Heart left ventricle (tissue), 16 donors: Measurements from ENCODE around the gene LMF2. TPM values are rescaled to one million over a fixed set of nuclear protein-coding genes. Genes with fewer than 3 reads are reported as not detected.

Experiments used
- ATAC-seq, 4 donors: fragments of 200-7000 bp; cut with Tn5 transposase; one replicate each; pipeline ENCODE4 v1.9.1; 2020 to 2022; ENCODE audit warnings: moderate library complexity in 4 of 4, mild to moderate bottlenecking in 3 of 4, moderate number of reproducible peaks in 1 of 4
- DNase-seq, 5 donors: peaks; one replicate each; pipeline ENCODE4 v3.0.0-alpha.2; 2020
- H3K27ac ChIP-seq, 12 donors: fragments of 200-600 bp; sonication (generic) in 4 of 12; one replicate each; pipeline versions ENCODE4 v1.5.0 to v1.8.0; 2016 to 2022; ENCODE audit warnings: mild to moderate bottlenecking in 2 of 12
- H3K27me3 ChIP-seq, 9 donors: fragments of 200-600 bp; sonication (generic) in 2 of 9; one replicate each; pipeline versions ENCODE4 v1.5.1 to v1.8.0; 2016 to 2022; ENCODE audit warnings: mild to moderate bottlenecking in 3 of 9
- H3K36me3 ChIP-seq, 9 donors: fragments of 200-600 bp; sonication (generic) in 2 of 9; one replicate each; pipeline versions ENCODE4 v1.5.0 to v1.8.0; 2018 to 2022; ENCODE audit warnings: mild to moderate bottlenecking in 2 of 9
- H3K4me1 ChIP-seq, 12 donors: fragments of 200-600 bp; sonication (generic) in 4 of 12; one replicate each; pipeline versions ENCODE4 v1.5.0 to v1.8.0; 2016 to 2022; ENCODE audit warnings: mild to moderate bottlenecking in 3 of 12
- H3K4me3 ChIP-seq, 12 donors: fragments of 200-600 bp; sonication (generic) in 4 of 12; one replicate each; pipeline versions ENCODE4 v1.5.0 to v1.8.0; 2017 to 2022; ENCODE audit warnings: mild to moderate bottlenecking in 9 of 12, moderate library complexity in 4 of 12
- H3K9me3 ChIP-seq, 12 donors: fragments of 200-600 bp; sonication (generic) in 4 of 12; one replicate each; pipeline versions ENCODE4 v1.5.0 to v1.8.0; 2016 to 2022; ENCODE audit warnings: mild to moderate bottlenecking in 1 of 12
- POLR2A ChIP-seq, 2 donors: fragments of 450-650 bp; IDR thresholded peaks; one replicate each; pipeline ENCODE4 v1.6.1; 2017; ENCODE audit warnings: antibody characterized with exemption in 2 of 2, mild to moderate bottlenecking in 2 of 2, moderate library complexity in 2 of 2
- WGBS, 4 donors: extraction: QIAGEN DNeasy Blood & Tissue Kit in 2 of 4; methylation state at CpG; one replicate each; pipeline versions ENCODE4 v1.1.5 to v1.1.7; 2013 to 2018; 5-methylcytosine and 5-hydroxymethylcytosine counted together
- intact Hi-C, 10 donors: fragments of 100-400 bp; cut with DNase I; formaldehyde crosslinking; loops; one replicate each; pipeline versions ENCODE4 v1.11.1 to v1.14.2; 2022
- polyA plus RNA-seq, 2 donors: library from polyadenylated mRNA; stranded (reverse); fragments of 200-250 nt; gene quantifications; one replicate each; pipeline ENCODE4 v1.2.3, GENCODE V29; 2013
- total RNA-seq, 9 donors: library from RNA; depleted of rRNA in 2 of 9; stranded (reverse); fragments of >200 nt in 2 of 9; fragmentation: NEBNext Ultra II Directional in 3 of 9; extraction: Animal tissue kit (Norgen Biotek cat#: 25700) in 3 of 9; gene quantifications; one replicate each; pipeline versions ENCODE4 v1.1.0 to v1.2.4, GENCODE V29; 2016 to 2023
- TF ChIP-seq, protein P1 (sequence below), 12 donors: fragments of 200-600 bp; sonication (generic) in 4 of 12; IDR thresholded peaks; one replicate each; pipeline versions ENCODE4 v1.5.0 to v1.8.0; 2018 to 2022; ENCODE audit warnings: antibody characterized with exemption in 12 of 12, mild to moderate bottlenecking in 5 of 12
- donor health status: ischemic (EF 13 %, LVEDD 7.1; RV severe dilation, severe dysfunction).
- donor health status: healthy with polysubstance abuse.
- donor health status: DM: no; HTN: yes; CAD: no.
- donor health status: DM: no; HTN: no; CAD: no.
- donor health status: ischemic (EF 25% LVEDD 6.9; RV normal size, moderate dysfunction).
- donor health status: ischemic (EF 25% LVEDD 5.7; RV mildly dilated, moderate dysfunction).
- donor health status: healthy.
- donor health status: DM: yes; HTN: yes; CAD: no.
- donor health status: ischemic (EF 35%, LVEDD 5.7; RV mildly dilated, moderate dysfunction).
- donor health status: nonischemic (EF 11% LVEDD 7.7; RV severe dilation, severe dysfunction).
- donor health status: DM: yes; HTN: yes; CAD: no.
- donor health status: PGD.
- donor health status: ischemic (EF 29% LVEDD 5.4; RV normal size, mild dysfunction).
- donor health status: nonischemic (EF 23%, LVEDD 6.1; RV moderate dilation, normal function).

LMF2 gene
- total and polyA plus RNA-seq, 11 donors: 20.9 to 46.5 (median 32.1) TPM

- intact Hi-C loops: loop anchor here in 1 of 10 donors (10.0 kb wide), 1 partner anchor 235 kb away; no protein-coding TSS in a partner anchor
- no peak overlapping the region for H3K27ac ChIP-seq
- DNase-seq (no peak), ATAC-seq (no peak)
- no peaks in the 10 kb centered on the region for H3K27me3 ChIP-seq
- H3K9me3 ChIP-seq: no peaks in the 10 kb centered on the region
- no peak overlapping the region for H3K4me3 ChIP-seq
- WGBS, 4 donors: 92 to 95% (median 95%) methylated on average over 20 to 41 of the region's 41 CpGs
- TF ChIP-seq, protein P1, sequence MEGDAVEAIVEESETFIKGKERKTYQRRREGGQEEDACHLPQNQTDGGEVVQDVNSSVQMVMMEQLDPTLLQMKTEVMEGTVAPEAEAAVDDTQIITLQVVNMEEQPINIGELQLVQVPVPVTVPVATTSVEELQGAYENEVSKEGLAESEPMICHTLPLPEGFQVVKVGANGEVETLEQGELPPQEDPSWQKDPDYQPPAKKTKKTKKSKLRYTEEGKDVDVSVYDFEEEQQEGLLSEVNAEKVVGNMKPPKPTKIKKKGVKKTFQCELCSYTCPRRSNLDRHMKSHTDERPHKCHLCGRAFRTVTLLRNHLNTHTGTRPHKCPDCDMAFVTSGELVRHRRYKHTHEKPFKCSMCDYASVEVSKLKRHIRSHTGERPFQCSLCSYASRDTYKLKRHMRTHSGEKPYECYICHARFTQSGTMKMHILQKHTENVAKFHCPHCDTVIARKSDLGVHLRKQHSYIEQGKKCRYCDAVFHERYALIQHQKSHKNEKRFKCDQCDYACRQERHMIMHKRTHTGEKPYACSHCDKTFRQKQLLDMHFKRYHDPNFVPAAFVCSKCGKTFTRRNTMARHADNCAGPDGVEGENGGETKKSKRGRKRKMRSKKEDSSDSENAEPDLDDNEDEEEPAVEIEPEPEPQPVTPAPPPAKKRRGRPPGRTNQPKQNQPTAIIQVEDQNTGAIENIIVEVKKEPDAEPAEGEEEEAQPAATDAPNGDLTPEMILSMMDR (IDR thresholded peaks at IDR 0.05): no peak
- TF ChIP-seq POLR2A (IDR thresholded peaks at IDR 0.05): no peak
- no peaks in the 10 kb centered on the region for H3K4me1 ChIP-seq
- peaks cover 4 to 99% (median 95%) of the 10 kb centered on the region in 9 donors for H3K36me3 ChIP-seq
Measured at GRCh38 chr22:50459496-50460140, 47.9 kb downstream of the LMF2 start.

GRCh38 chr22:50459016-50459415 lies 48.5 kb downstream of the LMF2 start:
- peaks cover 3 to 99% (median 95%) of the 10 kb centered on the region in 9 donors for H3K36me3 ChIP-seq
- H3K9me3 ChIP-seq: no peaks in the 10 kb centered on the region
- no peaks in the 10 kb centered on the region for H3K27me3 ChIP-seq
- DNase-seq: no peak
- no peak for ATAC-seq
- WGBS, 4 donors: 90 to 93% (median 92%) methylated on average over 21 to 22 of the region's 22 CpGs
- H3K27ac ChIP-seq: no peak overlapping the region
- TF ChIP-seq, protein P1 (IDR thresholded peaks at IDR 0.05): no peak
- no peak for TF ChIP-seq POLR2A (IDR thresholded peaks at IDR 0.05)
- H3K4me1 ChIP-seq: no peaks in the 10 kb centered on the region
- no peak overlapping the region for H3K4me3 ChIP-seq
- intact Hi-C loops: no loop called here

DNA sequence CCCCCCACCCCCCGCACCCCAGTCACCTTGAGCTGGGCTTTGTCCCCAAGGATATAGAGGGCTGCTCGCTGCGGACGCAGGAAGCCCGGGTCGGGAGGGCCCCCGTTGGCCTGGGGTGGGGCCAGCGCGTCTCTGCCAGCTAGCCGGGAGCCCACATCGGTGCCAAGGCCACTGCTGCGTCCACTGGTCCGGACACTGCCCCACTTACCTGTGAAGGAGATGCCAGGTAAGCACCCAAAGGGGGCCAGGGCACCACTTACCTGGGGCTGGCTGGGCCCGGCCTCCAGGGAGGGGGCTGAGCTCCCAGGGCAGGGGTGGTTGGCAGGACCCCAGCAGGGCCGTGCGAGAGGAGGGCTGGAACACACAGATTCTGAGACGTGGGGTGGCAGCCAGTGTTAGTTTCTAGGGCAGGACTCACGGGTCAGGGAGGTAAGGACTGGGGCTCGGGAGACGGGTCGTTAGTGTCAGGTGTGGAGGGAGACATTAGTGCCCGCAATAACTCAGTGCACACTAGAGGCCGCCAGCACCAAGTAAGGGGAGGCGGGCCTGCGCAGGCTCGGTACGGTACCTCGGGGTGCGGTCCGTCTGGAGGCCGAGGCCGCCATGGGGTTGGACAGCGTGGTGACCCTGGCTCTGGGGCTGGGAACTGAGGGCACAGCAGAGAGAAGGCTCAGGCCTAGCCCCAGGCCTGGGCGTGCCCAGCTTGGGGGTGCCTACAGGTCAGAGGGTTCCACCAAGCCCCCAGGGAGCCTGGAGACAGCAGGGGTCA lies 50.9 kb downstream of the LMF2 start:
- TF ChIP-seq POLR2A (IDR thresholded peaks at IDR 0.05): no peak
- TF ChIP-seq, protein P1 (IDR thresholded peaks at IDR 0.05): no peak
- no peak for ATAC-seq
- Histone ChIP-seq H3K27ac (no peak overlapping the region), H3K27me3 (no peaks in the 10 kb centered on the region), H3K36me3 (peaks cover 3 to 94% (median 85%) of the 10 kb centered on the region in 9 donors), H3K4me3 (no peak overlapping the region), H3K9me3 (no peaks in the 10 kb centered on the region), H3K4me1 (no peaks in the 10 kb centered on the region)
- intact Hi-C loops: no loop called here
- 88 to 92% (median 90%) methylated on average over 22 to 34 of the region's 34 CpGs for WGBS, 4 donors
- DNase-seq: no peak

GRCh38 chr22:50456026-50456425 lies 51.5 kb downstream of the LMF2 start:
- ATAC-seq (no peak), DNase-seq (no peak)
- no peaks in the 10 kb centered on the region for H3K4me1 ChIP-seq
- no peaks in the 10 kb centered on the region for H3K9me3 ChIP-seq
- no peak overlapping the region for H3K27ac ChIP-seq
- H3K4me3 ChIP-seq: no peak overlapping the region
- WGBS, 4 donors: 96 to 97% (median 97%) methylated on average over 7 to 11 of the region's 11 CpGs
- no peaks in the 10 kb centered on the region for H3K27me3 ChIP-seq
- peaks cover 3 to 94% (median 83%) of the 10 kb centered on the region in 9 donors for H3K36me3 ChIP-seq
- intact Hi-C loops: no loop called here
- TF ChIP-seq POLR2A (IDR thresholded peaks at IDR 0.05): no peak
- TF ChIP-seq, protein P1 (IDR thresholded peaks at IDR 0.05): no peak
